Stomach smooth muscle (tissue), 2 donors: ENCODE data around the gene APOO.

Source experiments
- H3K27ac ChIP-seq: one replicate; pipeline ENCODE4 v1.7.0; 2013; ENCODE audit warnings: mild to moderate bottlenecking, low read length, inconsistent platforms
- H3K27me3 ChIP-seq, 2 donors: one replicate each; pipeline ENCODE4 v1.7.0; 2013; ENCODE audit warnings: low read length in 2 of 2; ENCODE audit not compliant: insufficient read depth in 2 of 2, control insufficient read depth in 1 of 2
- H3K36me3 ChIP-seq, 2 donors: one replicate each; pipeline ENCODE4 v1.7.0; 2013; ENCODE audit warnings: low read length in 2 of 2; ENCODE audit not compliant: control insufficient read depth in 2 of 2, insufficient read depth in 2 of 2
- H3K4me1 ChIP-seq: one replicate; pipeline ENCODE4 v1.7.0; 2013; ENCODE audit warnings: low read length; ENCODE audit not compliant: control insufficient read depth, insufficient read depth
- H3K4me3 ChIP-seq, 2 donors: one replicate each; pipeline ENCODE4 v1.7.0; 2013; ENCODE audit warnings: low read length in 2 of 2
- H3K9ac ChIP-seq, 2 donors: one replicate each; pipeline ENCODE4 v1.7.0; 2013; ENCODE audit warnings: low read length in 2 of 2, mild to moderate bottlenecking in 1 of 2
- H3K9me3 ChIP-seq, 2 donors: one replicate each; pipeline ENCODE4 v1.7.0; 2013; ENCODE audit warnings: low read length in 2 of 2; ENCODE audit not compliant: control insufficient read depth in 2 of 2
- donor health status: healthy.
- donor health status: Pancreatic carcinoma.

APOO gene

GRCh38 chrX:23841847-23842522 is 65.8 kb downstream of the APOO start:
- H3K36me3 ChIP-seq, result no peaks in the 10 kb centered on the region
- H3K4me3 ChIP-seq, result no peak overlapping the region
- no peak overlapping the region for H3K9ac ChIP-seq
- no peaks in the 10 kb centered on the region for H3K4me1 ChIP-seq
- H3K9me3 ChIP-seq, result no peaks in the 10 kb centered on the region
- peaks cover 0 to 5% of the 10 kb centered on the region in 2 donors for H3K27me3 ChIP-seq
- no peak overlapping the region for H3K27ac ChIP-seq

- Histone ChIP-seq H3K9ac (no peak overlapping the region), H3K9me3 (no peaks in the 10 kb centered on the region), H3K27me3 (peaks cover 0 to 5% of the 10 kb centered on the region in 2 donors), H3K4me1 (no peaks in the 10 kb centered on the region), H3K4me3 (no peak overlapping the region), H3K36me3 (no peaks in the 10 kb centered on the region), H3K27ac (no peak overlapping the region)
Observed at GRCh38 chrX:23840674-23841073, 67.1 kb downstream of the APOO start.

- no peak overlapping the region for H3K9ac ChIP-seq
- no peaks in the 10 kb centered on the region for H3K9me3 ChIP-seq
- no peak overlapping the region for H3K4me3 ChIP-seq
- no peaks in the 10 kb centered on the region for H3K36me3 ChIP-seq
- peaks cover 0 to 4% of the 10 kb centered on the region in 2 donors for H3K27me3 ChIP-seq
- H3K4me1 ChIP-seq, result no peaks in the 10 kb centered on the region
- no peak overlapping the region for H3K27ac ChIP-seq
Observed at GRCh38 chrX:23838953-23839352, 68.8 kb downstream of the APOO start.

- H3K4me1 ChIP-seq, result no peaks in the 10 kb centered on the region
- no peak overlapping the region for H3K4me3 ChIP-seq
- H3K27ac ChIP-seq, result no peak overlapping the region
- no peaks in the 10 kb centered on the region for H3K9me3 ChIP-seq
- H3K36me3 ChIP-seq, result no peaks in the 10 kb centered on the region
- H3K9ac ChIP-seq, result no peak overlapping the region
- H3K27me3 ChIP-seq, result no peaks in the 10 kb centered on the region
Observed at GRCh38 chrX:23832721-23833120, 75.0 kb downstream of the APOO start.

GRCh38 chrX:23828881-23829280 is 78.9 kb downstream of the APOO start:
- Histone ChIP-seq H3K36me3 (no peaks in the 10 kb centered on the region), H3K27me3 (no peaks in the 10 kb centered on the region), H3K4me1 (no peaks in the 10 kb centered on the region), H3K9ac (no peak overlapping the region), H3K4me3 (no peak overlapping the region), H3K9me3 (no peaks in the 10 kb centered on the region), H3K27ac (no peak overlapping the region)

- no peaks in the 10 kb centered on the region for H3K9me3 ChIP-seq
- H3K4me1 ChIP-seq, result peaks cover 2% of the 10 kb centered on the region
- no peak overlapping the region for H3K4me3 ChIP-seq
- no peaks in the 10 kb centered on the region for H3K36me3 ChIP-seq
- H3K9ac ChIP-seq, result no peak overlapping the region
- no peak overlapping the region for H3K27ac ChIP-seq
- H3K27me3 ChIP-seq, result no peaks in the 10 kb centered on the region
Observed at GRCh38 chrX:23826653-23827052, 81.1 kb downstream of the APOO start.

- H3K36me3 ChIP-seq, result no peaks in the 10 kb centered on the region
- H3K4me1 ChIP-seq, result peaks cover 2% of the 10 kb centered on the region
- H3K4me3 ChIP-seq, result no peak overlapping the region
- no peak overlapping the region for H3K27ac ChIP-seq
- no peaks in the 10 kb centered on the region for H3K9me3 ChIP-seq
- H3K27me3 ChIP-seq, result no peaks in the 10 kb centered on the region
- H3K9ac ChIP-seq, result no peak overlapping the region
Observed at GRCh38 chrX:23826216-23826615, 81.5 kb downstream of the APOO start.

GRCh38 chrX:23825675-23826074 is 82.1 kb downstream of the APOO start:
- Histone ChIP-seq H3K27ac (no peak overlapping the region), H3K9ac (no peak overlapping the region), H3K9me3 (no peaks in the 10 kb centered on the region)

GRCh38 chrX:23822841-23823240 is 84.9 kb downstream of the APOO start:
- Histone ChIP-seq H3K9me3 (no peaks in the 10 kb centered on the region), H3K4me3 (no peak overlapping the region), H3K9ac (no peak overlapping the region), H3K36me3 (no peaks in the 10 kb centered on the region), H3K4me1 (peaks cover 2% of the 10 kb centered on the region), H3K27ac (no peak overlapping the region), H3K27me3 (no peaks in the 10 kb centered on the region)

More at GRCh38 chrX:23825675-23826074, 82.1 kb downstream of the APOO start:
- Histone ChIP-seq H3K27me3 (no peaks in the 10 kb centered on the region), H3K4me3 (no peak overlapping the region), H3K4me1 (peaks cover 2% of the 10 kb centered on the region), H3K36me3 (no peaks in the 10 kb centered on the region)

GRCh38 chrX:23822397-23822796 is 85.3 kb downstream of the APOO start:
- H3K9me3 ChIP-seq, result no peaks in the 10 kb centered on the region
- H3K27me3 ChIP-seq, result no peaks in the 10 kb centered on the region
- no peak overlapping the region for H3K4me3 ChIP-seq
- peaks cover 2% of the 10 kb centered on the region for H3K4me1 ChIP-seq
- H3K27ac ChIP-seq, result no peak overlapping the region
- H3K9ac ChIP-seq, result no peak overlapping the region
- H3K36me3 ChIP-seq, result no peaks in the 10 kb centered on the region

- H3K36me3 ChIP-seq, result no peaks in the 10 kb centered on the region
- H3K27me3 ChIP-seq, result peaks cover 0 to 3% of the 10 kb centered on the region in 2 donors
- no peak overlapping the region for H3K27ac ChIP-seq
- peaks cover 2% of the 10 kb centered on the region for H3K4me1 ChIP-seq
- H3K9ac ChIP-seq, result no peak overlapping the region
- H3K9me3 ChIP-seq, result no peaks in the 10 kb centered on the region
- H3K4me3 ChIP-seq, result no peak overlapping the region
Observed at GRCh38 chrX:23821847-23822246, 85.9 kb downstream of the APOO start.
